GM19043 (cell line): ENCODE measurements around the gene RAB6A.
"Not testable (repeated sequence)": the region's sequence is repeated elsewhere in the genome, so short reads cannot be mapped to it uniquely, and the experiment has no call there.

ENCODE experiments used
- ATAC-seq: cut with Tn5 transposase; IDR thresholded peaks from one replicate; pipeline ENCODE4 v1.9.1; 2021; ENCODE audit warnings: low read depth; ENCODE audit not compliant: unreplicated experiment

RAB6A gene

GRCh38 chr11:73766763-73767162 lies 5.9 kb upstream of the RAB6A start:
- ATAC-seq: no peak

DNA sequence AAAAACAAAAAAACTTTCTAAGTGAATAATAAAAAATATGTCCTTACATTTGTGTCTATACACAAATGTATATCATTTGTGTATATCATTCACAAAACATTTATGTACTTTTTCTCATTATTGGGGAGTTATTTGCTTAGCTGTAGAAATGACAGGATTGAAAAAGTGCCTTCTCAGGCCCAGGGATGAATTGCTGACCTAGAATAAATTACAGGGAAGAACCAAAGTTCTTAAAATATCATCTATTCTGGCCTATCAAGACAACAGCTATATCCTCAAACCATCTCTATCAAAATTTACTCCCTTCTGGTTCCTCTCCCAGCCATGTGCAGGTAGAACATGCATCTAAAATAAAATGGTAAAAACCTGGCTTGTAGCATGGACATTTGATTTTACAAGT lies 1.9 kb upstream of the RAB6A start:
- no peak for ATAC-seq

DNA sequence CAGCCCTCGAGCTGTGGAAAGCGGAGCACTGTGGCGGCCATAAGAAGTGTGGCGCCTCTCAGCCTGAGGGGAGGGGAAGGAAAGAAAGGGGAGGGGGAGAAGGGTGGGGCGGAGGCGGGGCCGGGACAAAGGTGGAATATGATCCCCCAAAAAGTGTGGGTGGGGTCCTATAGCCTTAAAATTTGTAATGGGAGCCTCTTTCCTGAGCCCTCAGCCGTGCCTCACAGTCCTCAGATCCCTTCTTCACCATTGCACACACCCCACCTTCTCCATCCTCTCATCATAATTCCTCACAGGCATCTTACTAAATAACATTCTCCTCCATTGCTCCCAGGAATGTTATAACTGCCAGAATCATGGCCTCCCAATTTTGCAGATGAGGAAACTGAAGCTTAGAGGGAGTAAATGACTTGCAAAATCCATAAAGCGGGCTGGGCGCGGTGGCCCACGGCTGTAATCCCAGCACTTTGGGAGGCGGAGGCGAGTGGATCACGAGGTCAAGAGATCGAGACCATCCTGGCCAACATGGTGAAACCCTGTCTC lies 600 bp upstream of the RAB6A start:
- no peak for ATAC-seq

DNA sequence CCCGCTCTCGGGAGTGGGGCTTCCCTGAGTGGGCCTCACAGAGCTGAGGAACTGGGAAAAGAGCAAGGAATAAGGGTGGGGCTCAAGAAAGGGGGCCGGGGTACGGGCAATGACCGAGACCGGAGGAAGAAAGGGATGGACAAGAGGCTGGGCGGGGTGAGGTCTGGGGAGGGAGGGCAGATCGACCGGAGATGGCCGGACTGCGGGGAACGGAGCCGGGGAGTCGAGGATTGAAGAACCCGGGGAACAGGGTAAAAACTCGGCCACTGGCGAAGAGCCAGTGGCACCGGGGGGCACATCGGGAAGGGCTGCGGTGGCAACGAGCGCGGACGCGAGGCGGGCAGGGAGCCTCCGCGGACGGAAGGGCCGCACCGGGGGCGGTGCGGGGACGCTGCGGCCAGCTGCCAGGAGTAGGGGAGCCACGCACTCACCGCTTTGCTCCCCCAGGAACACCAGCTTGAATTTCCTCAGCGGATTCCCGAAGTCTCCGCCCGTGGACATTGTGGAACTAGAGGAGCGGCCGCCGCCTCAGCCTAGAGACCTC lies 667 bp downstream of the RAB6A start:
- ATAC-seq: no peak

GRCh38 chr11:73759610-73760134 lies 1.2 kb downstream of the RAB6A start:
- ATAC-seq: no peak

- ATAC-seq: no peak
These were observed 2.4 kb downstream of the RAB6A start for GRCh38 chr11:73758451-73758850.

DNA sequence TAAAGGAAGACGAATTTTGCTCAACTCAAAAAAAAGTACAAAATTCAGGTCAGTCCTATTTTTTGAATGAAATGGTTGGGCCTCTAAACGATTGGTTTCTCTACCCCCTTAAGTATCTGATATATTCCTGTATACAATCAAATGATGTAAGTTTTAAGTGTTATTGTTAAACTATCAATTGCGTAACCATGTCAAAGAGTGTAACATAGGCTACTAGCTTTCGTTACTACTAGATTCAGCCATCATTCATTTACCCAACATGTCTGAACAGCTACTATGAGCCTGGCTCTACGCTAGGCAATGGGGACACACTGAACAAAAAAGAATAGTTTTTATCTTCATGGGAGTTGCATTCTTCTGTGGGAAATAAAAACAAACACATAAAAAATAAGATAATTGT lies 3.3 kb downstream of the RAB6A start:
- ATAC-seq: no peak

- ATAC-seq: no peak
These were observed 5.2 kb downstream of the RAB6A start for GRCh38 chr11:73755670-73756069.

GRCh38 chr11:73753938-73754337 lies 6.9 kb downstream of the RAB6A start:
- ATAC-seq: no peak

- no peak for ATAC-seq
These were observed 8.0 kb downstream of the RAB6A start for GRCh38 chr11:73752903-73753302.

GRCh38 chr11:73752216-73752867 lies 8.5 kb downstream of the RAB6A start:
- ATAC-seq: no peak

GRCh38 chr11:73750862-73751261 lies 10.0 kb downstream of the RAB6A start:
- not testable (repeated sequence) for ATAC-seq

DNA sequence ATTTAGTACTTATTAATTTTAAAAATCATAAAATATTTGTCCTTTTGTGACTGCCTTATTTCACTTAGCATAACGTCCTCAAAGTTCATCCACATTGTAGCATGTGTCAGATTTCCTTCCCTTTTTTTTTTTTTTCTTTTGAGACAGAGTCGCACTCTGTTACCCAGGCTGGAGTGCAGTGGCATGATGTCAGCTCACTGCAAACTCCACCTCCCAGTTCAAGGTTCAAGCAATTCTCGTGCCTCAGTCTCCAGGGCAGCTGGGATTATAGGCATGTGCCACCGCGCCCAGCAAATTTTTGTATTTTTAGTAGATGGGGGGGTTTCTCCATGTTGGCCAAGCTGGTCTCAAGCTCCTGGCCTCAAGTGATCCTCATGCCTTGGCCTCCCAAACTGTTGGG lies 10.6 kb downstream of the RAB6A start:
- no peak for ATAC-seq

DNA sequence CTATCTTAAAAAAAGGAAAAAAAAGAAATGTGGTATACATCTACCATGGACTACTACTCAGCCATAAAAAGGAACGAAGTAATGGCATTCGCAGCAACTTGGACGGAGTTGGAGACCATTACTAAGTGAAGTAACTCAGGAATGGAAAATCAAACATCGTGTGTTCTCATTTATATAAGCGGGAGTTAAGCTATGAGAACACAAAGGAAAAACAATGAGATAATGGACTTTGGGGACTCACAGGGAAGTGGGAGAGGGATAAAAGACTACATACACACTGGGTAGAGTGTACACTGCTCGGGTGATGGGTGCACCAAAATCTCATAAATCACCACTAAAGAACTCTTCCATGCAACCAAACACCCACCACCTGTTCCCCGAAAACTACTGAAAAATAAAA lies 11.8 kb downstream of the RAB6A start:
- ATAC-seq: no peak

- ATAC-seq: no peak
These were observed 12.6 kb downstream of the RAB6A start for GRCh38 chr11:73748300-73748699.

- no peak for ATAC-seq
These were observed 13.1 kb downstream of the RAB6A start for GRCh38 chr11:73747762-73748161.

DNA sequence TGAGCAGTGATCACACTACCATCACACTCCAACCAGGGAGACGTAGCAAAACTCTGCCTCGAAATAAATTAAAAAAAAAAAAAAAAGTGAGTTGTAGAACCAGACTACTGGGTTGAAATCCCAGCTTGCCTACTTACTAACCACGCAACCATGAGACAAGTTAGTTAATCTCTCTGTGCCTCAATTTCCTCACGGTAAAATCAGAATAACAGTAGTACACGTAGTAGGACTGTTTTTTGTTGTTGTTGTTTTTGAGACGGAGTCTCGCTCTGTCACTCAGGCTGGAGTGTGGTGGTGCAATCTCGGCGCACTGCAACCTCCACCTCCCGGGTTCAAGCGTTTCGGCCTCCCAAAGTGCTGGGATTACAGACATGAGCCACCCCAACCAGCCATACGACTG lies 14.2 kb downstream of the RAB6A start:
- no peak for ATAC-seq

DNA sequence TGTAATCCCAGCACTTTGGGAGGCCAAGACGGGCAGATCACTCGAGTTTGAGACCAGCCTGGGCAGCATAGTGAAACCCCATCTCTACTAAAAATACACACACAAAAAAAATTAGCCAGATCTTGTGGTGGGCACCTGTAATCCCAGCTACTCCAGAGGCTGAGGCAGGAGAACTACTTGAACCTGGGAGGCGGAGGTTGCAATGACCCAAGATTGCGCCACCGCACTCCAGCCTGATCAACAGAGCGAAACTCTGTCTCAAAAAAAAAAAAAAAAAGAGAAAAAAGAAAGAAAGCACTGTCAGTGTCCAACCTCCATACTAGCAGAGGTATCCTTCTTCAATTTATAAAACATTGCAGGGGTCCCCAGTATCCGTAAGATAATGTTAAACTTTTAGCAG lies 17.8 kb downstream of the RAB6A start:
- no peak for ATAC-seq

- ATAC-seq: not testable (repeated sequence)
These were observed 24.9 kb downstream of the RAB6A start for GRCh38 chr11:73735959-73736358.

GRCh38 chr11:73734993-73735392 lies 25.9 kb downstream of the RAB6A start:
- no peak for ATAC-seq

- ATAC-seq: not testable (repeated sequence)
These were observed 26.9 kb downstream of the RAB6A start for GRCh38 chr11:73734011-73734410.

DNA sequence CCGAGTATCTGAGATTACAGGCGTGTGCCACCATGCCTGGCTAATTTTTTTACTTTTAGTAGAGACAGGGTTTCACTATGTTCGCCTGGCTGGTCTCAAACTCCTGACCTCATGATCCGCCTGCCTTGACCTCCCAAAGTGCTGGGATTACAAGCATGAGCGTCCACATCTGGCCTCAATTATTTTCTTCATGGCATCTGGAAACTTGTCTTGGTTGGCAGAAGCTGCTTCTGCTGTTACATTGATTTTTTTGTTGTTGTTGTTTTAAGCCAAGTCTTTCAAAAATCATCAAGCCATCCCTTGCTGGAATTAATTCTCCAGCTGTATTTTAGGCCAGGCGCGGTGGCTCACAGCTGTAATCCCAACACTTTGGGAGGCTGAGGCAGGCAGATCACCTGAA lies 27.9 kb downstream of the RAB6A start:
- ATAC-seq: not testable (repeated sequence)
